Kidney epithelial cell (primary cell): ENCODE measurements around the gene NR3C1. TPM values are rescaled to one million over a fixed set of nuclear protein-coding genes. Genes with fewer than 3 reads are reported as not detected.

Experiments used
- DNase-seq: peaks from one replicate; pipeline ENCODE4 v3.0.0-alpha.2; 2010; ENCODE audit warnings: low read depth
- H3K27me3 ChIP-seq: 2 replicates; pipeline ENCODE4 v1.6.0; 2011; ENCODE audit warnings: low read length; ENCODE audit not compliant: control insufficient read depth, insufficient read depth
- H3K36me3 ChIP-seq: 2 replicates; pipeline ENCODE4 v1.5.1; 2011; ENCODE audit warnings: low read length; ENCODE audit not compliant: control insufficient read depth, insufficient read depth
- H3K4me3 ChIP-seq: 2 replicates; pipeline ENCODE4 v1.5.1; 2011; ENCODE audit warnings: low read depth, mild to moderate bottlenecking, control low read depth, low read length
- total RNA-seq: library from RNA; depleted of rRNA; stranded (reverse); fragments of >200 nt; gene quantifications from 2 replicates; pipeline ENCODE4 v1.2.3, GENCODE V29; 2015
- TF ChIP-seq, protein P1 (sequence below): IDR thresholded peaks from 2 replicates; pipeline ENCODE4 v1.5.1; 2011; ENCODE audit warnings: mild to moderate bottlenecking, moderate library complexity, low read length, control low read depth, inconsistent platforms; ENCODE audit not compliant: insufficient read depth, poor library complexity, severe bottlenecking

NR3C1 gene
- total RNA-seq, 1 donor from 2014 or later: 18.3 TPM

GRCh38 chr5:143347698-143348344 lies 55.7 kb downstream of the NR3C1 start:
- Histone ChIP-seq H3K4me3 (no peak overlapping the region), H3K36me3 (no peaks in the 10 kb centered on the region), H3K27me3 (no peaks in the 10 kb centered on the region)
- no peak for DNase-seq
- TF ChIP-seq, protein P1, sequence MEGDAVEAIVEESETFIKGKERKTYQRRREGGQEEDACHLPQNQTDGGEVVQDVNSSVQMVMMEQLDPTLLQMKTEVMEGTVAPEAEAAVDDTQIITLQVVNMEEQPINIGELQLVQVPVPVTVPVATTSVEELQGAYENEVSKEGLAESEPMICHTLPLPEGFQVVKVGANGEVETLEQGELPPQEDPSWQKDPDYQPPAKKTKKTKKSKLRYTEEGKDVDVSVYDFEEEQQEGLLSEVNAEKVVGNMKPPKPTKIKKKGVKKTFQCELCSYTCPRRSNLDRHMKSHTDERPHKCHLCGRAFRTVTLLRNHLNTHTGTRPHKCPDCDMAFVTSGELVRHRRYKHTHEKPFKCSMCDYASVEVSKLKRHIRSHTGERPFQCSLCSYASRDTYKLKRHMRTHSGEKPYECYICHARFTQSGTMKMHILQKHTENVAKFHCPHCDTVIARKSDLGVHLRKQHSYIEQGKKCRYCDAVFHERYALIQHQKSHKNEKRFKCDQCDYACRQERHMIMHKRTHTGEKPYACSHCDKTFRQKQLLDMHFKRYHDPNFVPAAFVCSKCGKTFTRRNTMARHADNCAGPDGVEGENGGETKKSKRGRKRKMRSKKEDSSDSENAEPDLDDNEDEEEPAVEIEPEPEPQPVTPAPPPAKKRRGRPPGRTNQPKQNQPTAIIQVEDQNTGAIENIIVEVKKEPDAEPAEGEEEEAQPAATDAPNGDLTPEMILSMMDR: no peak

DNA sequence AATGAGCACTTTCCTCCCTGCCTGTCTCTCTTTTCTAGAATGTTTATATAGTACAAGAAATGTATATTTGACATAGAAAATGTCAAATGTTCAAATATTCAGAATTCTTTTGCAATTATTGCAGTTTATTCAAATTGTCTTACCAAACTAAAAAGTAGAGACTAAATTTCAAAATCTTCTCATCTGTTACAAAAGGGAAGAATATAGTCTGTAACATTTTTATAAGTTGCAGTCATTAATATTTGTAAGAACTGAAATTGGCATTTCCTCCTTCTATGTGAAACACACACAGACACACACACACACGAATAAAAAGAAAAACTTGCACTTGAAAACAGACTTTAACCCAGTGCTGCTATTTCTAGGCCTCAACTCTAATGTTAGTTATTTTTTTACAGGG lies 56.4 kb downstream of the NR3C1 start:
- Histone ChIP-seq H3K36me3 (no peaks in the 10 kb centered on the region), H3K4me3 (no peak overlapping the region), H3K27me3 (no peaks in the 10 kb centered on the region)
- DNase-seq: no peak
- TF ChIP-seq, protein P1: no peak

- no peak overlapping the region for H3K4me3 ChIP-seq
- TF ChIP-seq, protein P1: no peak
- H3K36me3 ChIP-seq: no peaks in the 10 kb centered on the region
- H3K27me3 ChIP-seq: no peaks in the 10 kb centered on the region
- DNase-seq: no peak
Observed at GRCh38 chr5:143345671-143346440, 57.6 kb downstream of the NR3C1 start.

GRCh38 chr5:143343042-143343441 lies 60.4 kb downstream of the NR3C1 start:
- Histone ChIP-seq H3K36me3 (no peaks in the 10 kb centered on the region), H3K4me3 (no peak overlapping the region), H3K27me3 (no peaks in the 10 kb centered on the region)
- no peak for DNase-seq
- TF ChIP-seq, protein P1: no peak

GRCh38 chr5:143342607-143343006 lies 60.9 kb downstream of the NR3C1 start:
- Histone ChIP-seq H3K36me3 (no peaks in the 10 kb centered on the region), H3K4me3 (no peak overlapping the region), H3K27me3 (no peaks in the 10 kb centered on the region)
- no peak for DNase-seq
- TF ChIP-seq, protein P1: no peak
